Activated T-cell treated with anti-CD3 and anti-CD28 coated beads, Interleukin-2, amount 50 U/mL, for 72 hours (primary cell): ENCODE results near the gene SNRNP70. TPM values are rescaled to one million over a fixed set of nuclear protein-coding genes. Genes with fewer than 3 reads are reported as not detected.
"Not testable (repeated sequence)": the region's sequence is repeated elsewhere in the genome, so short reads cannot be mapped to it uniquely, and the experiment has no call there.

Experiments used
- ATAC-seq, 2 donors: fragments of 150-1000 bp; cut with Tn5 transposase; replicated peaks in 1 of 2; 2 replicates each; pipeline ENCODE4 v1.10.0; 2021; ENCODE audit warnings: moderate library complexity in 2 of 2, mild to moderate bottlenecking in 1 of 2
- DNase-seq, 2 donors: peaks; one replicate each; pipeline ENCODE4 v3.0.0; 2021 to 2022; ENCODE audit warnings: mixed read lengths in 1 of 2
- H3K27ac Mint-ChIP-seq: one replicate; pipeline ENCODE4 v1.8.0; 2022; ENCODE audit warnings: mild to moderate bottlenecking, moderate library complexity, mixed read lengths
- H3K27me3 Mint-ChIP-seq: one replicate; pipeline ENCODE4 v1.8.0; 2022; ENCODE audit warnings: low read depth, mixed read lengths
- H3K36me3 Mint-ChIP-seq, 2 donors: one replicate each; pipeline ENCODE4 v1.8.0; 2022; ENCODE audit warnings: mixed read lengths in 2 of 2, mild to moderate bottlenecking in 1 of 2; ENCODE audit not compliant: insufficient read depth in 2 of 2
- H3K4me1 Mint-ChIP-seq: one replicate; pipeline ENCODE4 v1.8.0; 2022; ENCODE audit warnings: low read depth, mixed read lengths
- H3K4me3 Mint-ChIP-seq, 2 donors: one replicate each; pipeline ENCODE4 v1.8.0; 2022; ENCODE audit warnings: mild to moderate bottlenecking in 2 of 2, mixed read lengths in 2 of 2, moderate library complexity in 2 of 2
- H3K9me3 Mint-ChIP-seq, 2 donors: one replicate each; pipeline ENCODE4 v1.8.0; 2022; ENCODE audit warnings: mixed read lengths in 2 of 2
- total RNA-seq, 2 donors: library from RNA; stranded (reverse); gene quantifications; one replicate each; pipeline ENCODE4 v1.2.3, GENCODE V29; 2022

SNRNP70 gene, protein sequence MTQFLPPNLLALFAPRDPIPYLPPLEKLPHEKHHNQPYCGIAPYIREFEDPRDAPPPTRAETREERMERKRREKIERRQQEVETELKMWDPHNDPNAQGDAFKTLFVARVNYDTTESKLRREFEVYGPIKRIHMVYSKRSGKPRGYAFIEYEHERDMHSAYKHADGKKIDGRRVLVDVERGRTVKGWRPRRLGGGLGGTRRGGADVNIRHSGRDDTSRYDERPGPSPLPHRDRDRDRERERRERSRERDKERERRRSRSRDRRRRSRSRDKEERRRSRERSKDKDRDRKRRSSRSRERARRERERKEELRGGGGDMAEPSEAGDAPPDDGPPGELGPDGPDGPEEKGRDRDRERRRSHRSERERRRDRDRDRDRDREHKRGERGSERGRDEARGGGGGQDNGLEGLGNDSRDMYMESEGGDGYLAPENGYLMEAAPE
- total RNA-seq: 100 to 1,000 TPM; 165 to 175 TPM

- H3K4me1 Mint-ChIP-seq: peaks cover 41% of the 10 kb centered on the region
- peaks cover 10 to 20% of the 10 kb centered on the region in 2 donors for H3K36me3 Mint-ChIP-seq
- H3K27ac Mint-ChIP-seq: peak within 1 kb of the TSS; percentile 83
- H3K9me3 Mint-ChIP-seq: no peaks in the 10 kb centered on the region
- ATAC-seq (peak; percentile 97 to 98), DNase-seq (peak; percentile 100)
- H3K27me3 Mint-ChIP-seq: peaks cover 6% of the 10 kb centered on the region
- H3K4me3 Mint-ChIP-seq: peak within 1 kb of the TSS; percentile 98 to 100
Measured at GRCh38 chr19:49085020-49085867, at the start of gene SNRNP70. TSS of gene SNRNP70 (plus strand) at chr19:49085451. CDS start at chr19:49086415, 964 bp downstream.

DNA sequence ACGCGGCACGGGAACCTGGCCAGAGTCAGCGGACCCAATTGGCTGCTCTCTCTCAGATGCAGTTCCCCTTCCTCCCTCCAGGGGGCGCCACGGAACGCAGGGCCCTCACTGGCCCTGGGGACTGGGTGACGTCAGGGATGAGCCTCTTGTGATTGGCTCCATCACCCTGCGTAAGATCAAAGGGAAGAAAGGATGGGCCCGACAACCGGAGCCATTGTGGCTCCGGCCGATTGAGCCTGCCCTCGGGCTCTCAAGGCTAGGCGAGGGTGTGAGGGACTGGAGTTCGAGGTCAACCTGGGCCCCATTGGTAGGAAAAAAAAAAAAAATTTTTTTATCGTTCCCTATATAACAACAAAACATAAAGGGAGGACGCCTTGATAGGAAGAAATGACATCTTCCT, 48.4 kb upstream of the SNRNP70 start, which contains the start of gene CGB1:
Gene CGB1, minus strand, starts transcription at position 81 of the 400 bp plus-strand sequence. CDS start 184 bp downstream, outside the sequence.
- H3K4me1 Mint-ChIP-seq, H3K27ac Mint-ChIP-seq, H3K4me3 Mint-ChIP-seq, H3K9me3 Mint-ChIP-seq, H3K27me3 Mint-ChIP-seq, H3K36me3 Mint-ChIP-seq: not testable (repeated sequence)
- ATAC-seq (peak; percentile 59 to 73), DNase-seq (peak; percentile 70 to 74)

GRCh38 chr19:49038111-49038510, 47.1 kb upstream of the SNRNP70 start:
- not testable (repeated sequence) for H3K9me3 Mint-ChIP-seq, ATAC-seq, DNase-seq, H3K36me3 Mint-ChIP-seq, H3K4me1 Mint-ChIP-seq, H3K4me3 Mint-ChIP-seq, H3K27me3 Mint-ChIP-seq, H3K27ac Mint-ChIP-seq

DNA sequence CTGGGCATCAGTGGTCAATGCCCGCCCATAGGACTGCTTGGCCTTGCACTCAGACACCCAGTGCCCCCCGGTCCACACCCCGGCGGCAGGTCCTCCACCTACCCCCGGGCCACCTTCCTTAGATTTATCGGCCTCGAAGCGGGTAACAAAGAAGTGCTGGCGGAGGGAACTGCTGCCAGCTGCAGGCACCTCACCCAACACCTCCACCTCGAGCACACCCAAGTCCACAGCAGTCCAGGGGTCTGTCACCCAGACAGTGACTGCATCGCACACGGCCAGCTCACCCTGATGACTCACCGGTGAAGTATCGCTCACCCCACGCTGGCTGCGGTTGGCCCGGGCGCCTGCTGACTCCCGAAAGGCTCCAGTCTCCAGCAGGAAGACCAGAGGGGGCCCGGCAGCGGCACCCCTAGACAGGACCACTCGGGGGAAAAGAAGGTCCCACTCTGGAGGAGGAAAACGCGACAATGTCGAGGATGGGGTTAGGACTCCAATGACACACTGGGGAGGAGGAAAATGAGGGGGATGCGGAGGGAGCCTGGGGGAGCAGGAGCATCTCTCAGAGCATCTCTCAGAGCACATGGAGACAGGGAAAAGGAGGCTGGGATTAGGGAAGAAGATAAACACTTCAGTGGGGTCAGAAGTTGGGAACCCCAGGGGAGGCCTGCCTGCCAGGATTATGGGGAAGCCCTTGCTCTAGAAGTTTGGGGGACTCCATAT, 46.5 kb upstream of the SNRNP70 start:
- not testable (repeated sequence) for DNase-seq, H3K36me3 Mint-ChIP-seq, H3K27ac Mint-ChIP-seq, H3K4me3 Mint-ChIP-seq, H3K4me1 Mint-ChIP-seq, H3K27me3 Mint-ChIP-seq, H3K9me3 Mint-ChIP-seq, ATAC-seq

- not testable (repeated sequence) for ATAC-seq, H3K27me3 Mint-ChIP-seq, DNase-seq, H3K4me3 Mint-ChIP-seq, H3K9me3 Mint-ChIP-seq, H3K36me3 Mint-ChIP-seq, H3K27ac Mint-ChIP-seq, H3K4me1 Mint-ChIP-seq
Measured at GRCh38 chr19:49039736-49040135, 45.5 kb upstream of the SNRNP70 start.

DNA sequence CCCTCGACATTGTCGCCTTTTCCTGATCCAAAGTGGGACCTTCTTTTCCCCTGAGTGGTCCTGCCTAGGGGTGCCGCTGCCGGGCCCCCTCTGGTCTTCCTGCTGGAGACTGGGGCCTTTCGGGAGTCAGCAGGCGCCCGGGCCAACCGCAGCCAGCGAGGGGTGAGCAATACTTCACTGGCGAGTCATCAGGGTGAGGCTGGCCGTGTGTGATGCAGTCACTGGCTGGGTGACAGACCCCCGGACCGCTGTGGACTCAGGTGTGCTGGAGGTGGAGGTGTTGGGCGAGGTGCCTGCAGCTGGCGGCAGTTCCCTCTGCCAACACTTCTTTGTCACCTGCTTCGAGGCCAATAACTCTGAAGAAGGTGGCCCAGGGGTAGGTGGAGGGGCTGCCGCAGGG, 43.1 kb upstream of the SNRNP70 start:
- Mint-ChIP-seq H3K27ac (no peak overlapping the region), H3K36me3 (no peaks in the 10 kb centered on the region), H3K4me1 (no peaks in the 10 kb centered on the region), H3K9me3 (no peaks in the 10 kb centered on the region), H3K4me3 (no peak overlapping the region), H3K27me3 (no peaks in the 10 kb centered on the region)
- no peak for DNase-seq
- no peak for ATAC-seq

DNA sequence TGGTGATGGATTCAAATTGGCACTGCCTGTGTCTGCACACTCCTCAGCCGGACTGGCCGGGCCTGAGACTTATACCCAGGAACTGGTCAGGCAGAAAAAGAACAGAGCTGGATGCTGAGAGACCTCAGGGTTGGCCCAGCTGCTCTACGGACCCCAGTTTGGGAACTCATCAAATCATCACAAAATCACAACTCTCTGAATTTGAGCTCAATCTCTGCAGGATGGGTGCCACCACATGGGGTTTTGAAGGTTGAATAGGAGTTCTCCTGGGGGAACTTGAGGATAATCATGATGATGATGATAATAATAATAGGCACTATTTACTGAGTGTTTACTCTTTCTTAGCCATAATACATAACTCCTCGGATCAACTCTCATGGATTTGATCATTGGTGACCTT, 42.6 kb upstream of the SNRNP70 start:
- not testable (repeated sequence) for H3K36me3 Mint-ChIP-seq, ATAC-seq, H3K4me3 Mint-ChIP-seq, H3K27me3 Mint-ChIP-seq, H3K9me3 Mint-ChIP-seq, H3K27ac Mint-ChIP-seq, DNase-seq, H3K4me1 Mint-ChIP-seq

DNA sequence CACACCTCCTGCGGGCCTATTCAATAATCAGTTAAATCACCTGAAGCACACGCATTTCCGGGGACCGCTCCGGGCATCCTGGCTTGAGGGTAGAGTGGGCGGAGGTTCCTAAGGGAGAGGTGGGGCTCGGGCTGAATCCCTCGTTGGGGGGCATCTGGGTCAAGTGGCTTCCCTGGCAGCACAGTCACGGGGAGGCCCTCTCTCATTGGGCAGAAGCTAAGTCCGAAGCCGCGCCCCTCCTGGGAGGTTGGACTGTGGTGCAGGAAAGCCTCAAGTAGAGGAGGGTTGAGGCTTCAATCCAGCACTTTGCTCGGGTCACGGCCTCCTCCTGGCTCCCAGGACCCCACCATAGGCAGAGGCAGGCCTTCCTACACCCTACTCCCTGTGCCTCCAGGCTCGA, 41.7 kb upstream of the SNRNP70 start, which contains the start of gene CGB5:
Gene CGB5, plus strand, starts transcription at position 301 of the 400 bp plus-strand sequence. CDS start 362 bp downstream, outside the sequence.
- H3K27ac Mint-ChIP-seq, DNase-seq, H3K4me1 Mint-ChIP-seq, ATAC-seq, H3K36me3 Mint-ChIP-seq, H3K4me3 Mint-ChIP-seq, H3K27me3 Mint-ChIP-seq, H3K9me3 Mint-ChIP-seq: not testable (repeated sequence)

- not testable (repeated sequence) for DNase-seq, H3K27ac Mint-ChIP-seq, H3K4me1 Mint-ChIP-seq, H3K4me3 Mint-ChIP-seq, H3K36me3 Mint-ChIP-seq, ATAC-seq, H3K9me3 Mint-ChIP-seq, H3K27me3 Mint-ChIP-seq
Measured at GRCh38 chr19:49049011-49049410, 36.2 kb upstream of the SNRNP70 start, which contains the start of gene CGB8. TSS of gene CGB8 (minus strand) at chr19:49049111. CDS start at chr19:49048739, 372 bp downstream.

GRCh38 chr19:49049834-49050233, 35.4 kb upstream of the SNRNP70 start:
- not testable (repeated sequence) for H3K27ac Mint-ChIP-seq, H3K27me3 Mint-ChIP-seq, H3K4me3 Mint-ChIP-seq, H3K9me3 Mint-ChIP-seq, ATAC-seq, DNase-seq, H3K4me1 Mint-ChIP-seq, H3K36me3 Mint-ChIP-seq

DNA sequence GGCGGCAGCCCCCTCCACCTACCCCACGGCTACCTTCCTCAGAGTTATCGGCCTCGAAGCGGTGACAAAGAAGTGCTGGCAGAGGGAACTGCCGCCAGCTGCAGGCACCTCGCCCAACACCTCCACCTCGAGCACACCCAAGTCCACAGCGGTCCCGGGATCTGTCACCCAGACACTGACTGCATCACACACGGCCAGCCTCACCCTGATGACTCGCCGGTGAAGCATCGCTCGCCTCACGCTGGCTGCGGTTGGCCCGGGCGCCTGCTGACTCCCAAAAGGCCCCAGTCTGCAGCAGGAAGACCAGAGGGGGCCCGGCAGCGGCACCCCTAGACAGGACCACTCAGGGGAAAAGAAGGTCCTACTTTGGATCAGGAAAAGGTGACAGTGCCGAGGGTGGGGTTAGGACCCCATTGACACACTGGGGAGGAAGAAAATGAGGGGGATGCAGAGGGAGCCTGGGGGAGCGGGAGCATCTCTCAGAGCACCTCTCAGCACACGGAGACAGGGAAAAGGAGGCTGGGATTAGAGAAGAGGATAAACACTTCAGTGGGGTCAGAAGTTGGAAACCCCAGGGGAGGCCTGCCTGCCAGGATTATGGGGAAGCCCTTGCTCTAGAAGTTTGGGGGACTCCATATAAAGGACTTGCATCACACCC, 34.7 kb upstream of the SNRNP70 start:
- not testable (repeated sequence) for H3K36me3 Mint-ChIP-seq, H3K27ac Mint-ChIP-seq, H3K4me1 Mint-ChIP-seq, H3K9me3 Mint-ChIP-seq, H3K4me3 Mint-ChIP-seq, ATAC-seq, H3K27me3 Mint-ChIP-seq, DNase-seq
